ENCODE results near the gene KCNA2.

Gene KCNA2

GRCh38 chr1:110634455-110635311 is 28.5 kb upstream of the KCNA2 start:
- H3K9me3 Mint-ChIP-seq: no peaks in the 10 kb centered on the region
- H3K27ac Mint-ChIP-seq: peak overlapping the region; percentile 77
- H3K36me3 Mint-ChIP-seq: no peaks in the 10 kb centered on the region
- no peaks in the 10 kb centered on the region for H3K27me3 Mint-ChIP-seq
- H3K4me1 Mint-ChIP-seq: peaks cover 48% of the 10 kb centered on the region
- peak; percentile 83 for ATAC-seq
- peak overlapping the region; percentile 39 for H3K4me3 Mint-ChIP-seq

- Mint-ChIP-seq H3K27ac (peak overlapping the region; percentile 77), H3K4me3 (no peak overlapping the region), H3K36me3 (no peaks in the 10 kb centered on the region), H3K9me3 (no peaks in the 10 kb centered on the region), H3K4me1 (peaks cover 48% of the 10 kb centered on the region), H3K27me3 (no peaks in the 10 kb centered on the region)
- ATAC-seq: no peak
Observed at GRCh38 chr1:110634086-110634454, 27.9 kb upstream of the KCNA2 start.

GRCh38 chr1:110633646-110634030 is 27.5 kb upstream of the KCNA2 start:
- H3K36me3 Mint-ChIP-seq: no peaks in the 10 kb centered on the region

GRCh38 chr1:110631836-110632620 is 25.9 kb upstream of the KCNA2 start:
- no peak for ATAC-seq
- Mint-ChIP-seq H3K4me1 (peaks cover 36% of the 10 kb centered on the region), H3K27ac (no peak overlapping the region), H3K27me3 (no peaks in the 10 kb centered on the region), H3K9me3 (no peaks in the 10 kb centered on the region), H3K36me3 (no peaks in the 10 kb centered on the region), H3K4me3 (no peak overlapping the region)

More at GRCh38 chr1:110633646-110634030, 27.5 kb upstream of the KCNA2 start:
- Mint-ChIP-seq H3K27ac (no peak overlapping the region), H3K27me3 (no peaks in the 10 kb centered on the region), H3K9me3 (no peaks in the 10 kb centered on the region), H3K4me3 (no peak overlapping the region), H3K4me1 (peaks cover 47% of the 10 kb centered on the region)
- no peak for ATAC-seq

GRCh38 chr1:110630839-110631663 is 24.9 kb upstream of the KCNA2 start:
- Mint-ChIP-seq H3K4me1 (peaks cover 29% of the 10 kb centered on the region), H3K9me3 (no peaks in the 10 kb centered on the region), H3K36me3 (no peaks in the 10 kb centered on the region), H3K4me3 (no peak overlapping the region), H3K27me3 (no peaks in the 10 kb centered on the region), H3K27ac (no peak overlapping the region)
- ATAC-seq: peak; percentile 86

GRCh38 chr1:110628323-110629105 is 22.4 kb upstream of the KCNA2 start:
- Mint-ChIP-seq H3K36me3 (no peaks in the 10 kb centered on the region), H3K4me3 (no peak overlapping the region), H3K4me1 (peaks cover 6% of the 10 kb centered on the region), H3K27ac (no peak overlapping the region), H3K9me3 (no peaks in the 10 kb centered on the region), H3K27me3 (no peaks in the 10 kb centered on the region)
- ATAC-seq: no peak

GRCh38 chr1:110627764-110628163 is 21.6 kb upstream of the KCNA2 start:
- ATAC-seq: no peak
- no peaks in the 10 kb centered on the region for H3K9me3 Mint-ChIP-seq
- no peaks in the 10 kb centered on the region for H3K36me3 Mint-ChIP-seq
- no peak overlapping the region for H3K4me3 Mint-ChIP-seq
- H3K27me3 Mint-ChIP-seq: no peaks in the 10 kb centered on the region
- no peak overlapping the region for H3K27ac Mint-ChIP-seq
- H3K4me1 Mint-ChIP-seq: no peaks in the 10 kb centered on the region

GRCh38 chr1:110626889-110627288 is 20.7 kb upstream of the KCNA2 start:
- H3K27ac Mint-ChIP-seq: no peak overlapping the region
- no peak for ATAC-seq
- H3K4me3 Mint-ChIP-seq: no peak overlapping the region
- H3K9me3 Mint-ChIP-seq: no peaks in the 10 kb centered on the region
- no peaks in the 10 kb centered on the region for H3K27me3 Mint-ChIP-seq
- no peaks in the 10 kb centered on the region for H3K4me1 Mint-ChIP-seq
- no peaks in the 10 kb centered on the region for H3K36me3 Mint-ChIP-seq

- peak overlapping the region; percentile 83 for H3K27ac Mint-ChIP-seq
- peaks cover 30% of the 10 kb centered on the region for H3K4me1 Mint-ChIP-seq
- H3K36me3 Mint-ChIP-seq: no peaks in the 10 kb centered on the region
- no peak overlapping the region for H3K4me3 Mint-ChIP-seq
- no peaks in the 10 kb centered on the region for H3K9me3 Mint-ChIP-seq
- no peaks in the 10 kb centered on the region for H3K27me3 Mint-ChIP-seq
- ATAC-seq: no peak
Observed at GRCh38 chr1:110620686-110621085, 14.5 kb upstream of the KCNA2 start.

GRCh38 chr1:110620250-110620615 is 14.1 kb upstream of the KCNA2 start:
- H3K27ac Mint-ChIP-seq: peak overlapping the region; percentile 83

GRCh38 chr1:110619412-110620249 is 13.5 kb upstream of the KCNA2 start:
- peak; percentile 92 for ATAC-seq
- H3K4me1 Mint-ChIP-seq: peaks cover 30% of the 10 kb centered on the region
- no peaks in the 10 kb centered on the region for H3K27me3 Mint-ChIP-seq
- H3K27ac Mint-ChIP-seq: peak overlapping the region; percentile 83
- H3K36me3 Mint-ChIP-seq: no peaks in the 10 kb centered on the region
- peak overlapping the region; percentile 92 for H3K4me3 Mint-ChIP-seq
- no peaks in the 10 kb centered on the region for H3K9me3 Mint-ChIP-seq

More at GRCh38 chr1:110620250-110620615, 14.1 kb upstream of the KCNA2 start:
- Mint-ChIP-seq H3K4me3 (peak overlapping the region; percentile 8), H3K27me3 (no peaks in the 10 kb centered on the region), H3K36me3 (no peaks in the 10 kb centered on the region), H3K4me1 (peaks cover 30% of the 10 kb centered on the region), H3K9me3 (no peaks in the 10 kb centered on the region)
- ATAC-seq: no peak

- no peak for ATAC-seq
- Mint-ChIP-seq H3K27ac (peak overlapping the region; percentile 83), H3K4me3 (no peak overlapping the region), H3K9me3 (no peaks in the 10 kb centered on the region), H3K4me1 (peaks cover 30% of the 10 kb centered on the region), H3K27me3 (no peaks in the 10 kb centered on the region), H3K36me3 (no peaks in the 10 kb centered on the region)
Observed at GRCh38 chr1:110618668-110619067, 12.5 kb upstream of the KCNA2 start.

- H3K27ac Mint-ChIP-seq: peak overlapping the region; percentile 15
- H3K27me3 Mint-ChIP-seq: no peaks in the 10 kb centered on the region
- H3K4me1 Mint-ChIP-seq: peaks cover 30% of the 10 kb centered on the region
- no peaks in the 10 kb centered on the region for H3K36me3 Mint-ChIP-seq
- no peak for ATAC-seq
- H3K4me3 Mint-ChIP-seq: no peak overlapping the region
- no peaks in the 10 kb centered on the region for H3K9me3 Mint-ChIP-seq
Observed at GRCh38 chr1:110617589-110617988, 11.4 kb upstream of the KCNA2 start.

- Mint-ChIP-seq H3K27me3 (no peaks in the 10 kb centered on the region), H3K36me3 (no peaks in the 10 kb centered on the region), H3K9me3 (no peaks in the 10 kb centered on the region), H3K27ac (peak overlapping the region; percentile 15), H3K4me3 (no peak overlapping the region), H3K4me1 (peaks cover 30% of the 10 kb centered on the region)
- ATAC-seq: no peak
Observed at GRCh38 chr1:110617116-110617515, 11.0 kb upstream of the KCNA2 start.
